DOHH2 (cell line): Measurements from ENCODE around the gene OSBPL2.

ENCODE experiments used
- H3F3A ChIP-seq: fragments of 200-600 bp; sonication (generic), shearing (Covaris generic); 2 replicates; pipeline ENCODE4 v1.6.0; 2016; ENCODE audit warnings: antibody characterized with exemption, mild to moderate bottlenecking; ENCODE audit not compliant: control insufficient read depth, insufficient read depth
- H3K27ac ChIP-seq: fragments of 200-600 bp; sonication (generic); 2 replicates; pipeline ENCODE4 v1.5.1; 2014; ENCODE audit warnings: low read depth, mild to moderate bottlenecking, low read length, moderate library complexity
- H3K27me3 ChIP-seq: fragments of 200-600 bp; sonication (generic); 2 replicates; pipeline ENCODE4 v1.6.1; 2014; ENCODE audit warnings: mild to moderate bottlenecking, low read length, mixed read lengths; ENCODE audit not compliant: control insufficient read depth
- H3K36me3 ChIP-seq: fragments of 200-600 bp; sonication (generic); 2 replicates; pipeline ENCODE4 v1.6.1; 2014; ENCODE audit warnings: mild to moderate bottlenecking, low read length, moderate library complexity, mixed read lengths; ENCODE audit not compliant: control insufficient read depth
- H3K4me1 ChIP-seq: fragments of 200-600 bp; sonication (generic); 2 replicates; pipeline ENCODE4 v1.6.1; 2014; ENCODE audit warnings: mild to moderate bottlenecking, low read length, mixed read lengths; ENCODE audit not compliant: control insufficient read depth
- H3K4me2 ChIP-seq: fragments of 200-600 bp; sonication (generic); 2 replicates; pipeline ENCODE4 v1.6.0; 2014; ENCODE audit warnings: mild to moderate bottlenecking, low read length, moderate library complexity
- H3K4me3 ChIP-seq: fragments of 200-600 bp; sonication (generic); 2 replicates; pipeline ENCODE4 v1.5.1; 2014; ENCODE audit warnings: mild to moderate bottlenecking, low read length, mixed read lengths
- H3K79me2 ChIP-seq: fragments of 200-600 bp; sonication (generic); 2 replicates; pipeline ENCODE4 v1.6.1; 2014; ENCODE audit warnings: mild to moderate bottlenecking, low read length, mixed read lengths; ENCODE audit not compliant: control insufficient read depth
- H3K9me2 ChIP-seq: fragments of 200-600 bp; sonication (generic); replicated peaks from 2 replicates; pipeline ENCODE4 v1.6.1; 2014; ENCODE audit warnings: mild to moderate bottlenecking, low read length, mixed read lengths; ENCODE audit not compliant: control insufficient read depth
- H3K9me3 ChIP-seq: fragments of 200-600 bp; sonication (generic); 2 replicates; pipeline ENCODE4 v1.6.1; 2014; ENCODE audit warnings: antibody characterized with exemption, low read length, mixed read lengths; ENCODE audit not compliant: control insufficient read depth, insufficient read depth
- H4K20me1 ChIP-seq: fragments of 200-600 bp; sonication (generic); 2 replicates; pipeline ENCODE4 v1.6.0; 2014; ENCODE audit warnings: low read depth, mild to moderate bottlenecking, antibody characterized with exemption, low read length, moderate library complexity; ENCODE audit not compliant: control insufficient read depth, insufficient read depth
- EZH2phosphoT487 ChIP-seq: fragments of 200-600 bp; sonication (generic); IDR thresholded peaks from 2 replicates; pipeline ENCODE4 v1.6.1; 2017; ENCODE audit warnings: borderline replicate concordance, mild to moderate bottlenecking, antibody characterized with exemption, low read length, moderate library complexity, mixed read lengths
- TF ChIP-seq, protein P1 (sequence below): fragments of 200-600 bp; sonication (generic); IDR thresholded peaks from one replicate; pipeline ENCODE4 v1.5.1; 2014; ENCODE audit warnings: antibody characterized with exemption, mild to moderate bottlenecking, low read depth, low read length; ENCODE audit not compliant: poor library complexity, severe bottlenecking

The OSBPL2 gene

GRCh38 chr20:62286493-62287064 lies 48.3 kb downstream of the OSBPL2 start:
- TF ChIP-seq EZH2phosphoT487, result no peak
- TF ChIP-seq, protein P1, sequence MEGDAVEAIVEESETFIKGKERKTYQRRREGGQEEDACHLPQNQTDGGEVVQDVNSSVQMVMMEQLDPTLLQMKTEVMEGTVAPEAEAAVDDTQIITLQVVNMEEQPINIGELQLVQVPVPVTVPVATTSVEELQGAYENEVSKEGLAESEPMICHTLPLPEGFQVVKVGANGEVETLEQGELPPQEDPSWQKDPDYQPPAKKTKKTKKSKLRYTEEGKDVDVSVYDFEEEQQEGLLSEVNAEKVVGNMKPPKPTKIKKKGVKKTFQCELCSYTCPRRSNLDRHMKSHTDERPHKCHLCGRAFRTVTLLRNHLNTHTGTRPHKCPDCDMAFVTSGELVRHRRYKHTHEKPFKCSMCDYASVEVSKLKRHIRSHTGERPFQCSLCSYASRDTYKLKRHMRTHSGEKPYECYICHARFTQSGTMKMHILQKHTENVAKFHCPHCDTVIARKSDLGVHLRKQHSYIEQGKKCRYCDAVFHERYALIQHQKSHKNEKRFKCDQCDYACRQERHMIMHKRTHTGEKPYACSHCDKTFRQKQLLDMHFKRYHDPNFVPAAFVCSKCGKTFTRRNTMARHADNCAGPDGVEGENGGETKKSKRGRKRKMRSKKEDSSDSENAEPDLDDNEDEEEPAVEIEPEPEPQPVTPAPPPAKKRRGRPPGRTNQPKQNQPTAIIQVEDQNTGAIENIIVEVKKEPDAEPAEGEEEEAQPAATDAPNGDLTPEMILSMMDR, result no peak
- H3K27me3 ChIP-seq, result no peaks in the 10 kb centered on the region
- H3K36me3 ChIP-seq, result peaks cover 4% of the 10 kb centered on the region; the same call in 1 of the 2 replicates
- no peaks in the 10 kb centered on the region for H4K20me1 ChIP-seq
- H3K4me3 ChIP-seq, result no peak overlapping the region
- no peak overlapping the region for H3K27ac ChIP-seq
- H3K9me3 ChIP-seq, result no peaks in the 10 kb centered on the region
- no peaks in the 10 kb centered on the region for H3K4me1 ChIP-seq
- no peak overlapping the region for H3K4me2 ChIP-seq
- no peaks in the 10 kb centered on the region for H3K9me2 ChIP-seq
- H3F3A ChIP-seq, result no peaks in the 10 kb centered on the region
- no peaks in the 10 kb centered on the region for H3K79me2 ChIP-seq

GRCh38 chr20:62287129-62287528 lies 48.8 kb downstream of the OSBPL2 start:
- H3K79me2 ChIP-seq, result no peaks in the 10 kb centered on the region
- no peak overlapping the region for H3K4me2 ChIP-seq
- no peaks in the 10 kb centered on the region for H4K20me1 ChIP-seq
- no peaks in the 10 kb centered on the region for H3F3A ChIP-seq
- H3K4me1 ChIP-seq, result no peaks in the 10 kb centered on the region
- H3K27ac ChIP-seq, result no peak overlapping the region
- no peaks in the 10 kb centered on the region for H3K9me2 ChIP-seq
- H3K36me3 ChIP-seq, result peaks cover 8% of the 10 kb centered on the region; the same call in 1 of the 2 replicates
- no peak overlapping the region for H3K4me3 ChIP-seq
- TF ChIP-seq, protein P1, result no peak
- no peak for TF ChIP-seq EZH2phosphoT487
- H3K9me3 ChIP-seq, result no peaks in the 10 kb centered on the region
- H3K27me3 ChIP-seq, result no peaks in the 10 kb centered on the region

GRCh38 chr20:62287759-62288534 lies 49.6 kb downstream of the OSBPL2 start:
- Histone ChIP-seq H3K9me2 (no peaks in the 10 kb centered on the region), H3F3A (no peaks in the 10 kb centered on the region), H4K20me1 (no peaks in the 10 kb centered on the region), H3K9me3 (no peaks in the 10 kb centered on the region), H3K36me3 (peaks cover 9% of the 10 kb centered on the region; the same call in 1 of the 2 replicates), H3K4me3 (no peak overlapping the region), H3K79me2 (no peaks in the 10 kb centered on the region), H3K27ac (no peak overlapping the region), H3K4me2 (no peak overlapping the region), H3K4me1 (no peaks in the 10 kb centered on the region), H3K27me3 (no peaks in the 10 kb centered on the region)
- TF ChIP-seq, protein P1, result no peak
- no peak for TF ChIP-seq EZH2phosphoT487
